Naive thymus-derived CD4-positive, alpha-beta T cell (primary cell): ENCODE data around the gene ATRN. TPM values are rescaled to one million over a fixed set of nuclear protein-coding genes. Genes with fewer than 3 reads are reported as not detected.

Experiments used
- polyA plus RNA-seq, 2 donors: library from polyadenylated mRNA; unstranded; fragments of 300-500 nt; fragmentation: Illumina TruSeq; gene quantifications; one replicate each; pipeline ENCODE4 v1.2.3, GENCODE V29; 2021
- total RNA-seq, 6 experiments: library from RNA in 5 of 6; stranded (reverse) in 5 of 6; gene quantifications; 1 replicate in 5 of 6; 2 replicates in 1 of 6; pipeline ENCODE4 v1.2.3 and lab custom pipeline; 2021 to 2026

ATRN gene
- total and polyA plus RNA-seq, 7 experiments from 2014 or later, result 9.2 to 17.5 (median 12.9) TPM

Other genes starting within 250 kb of the ATRN start
- gene SLC4A11, start 231.8 kb upstream of the ATRN start, total RNA-seq, result 1 to 10 TPM in 2 of 5 experiments, under 1 TPM in 2, not detected in 1; 0.19 to 1.5 (median 0.93) TPM
- gene SLC4A11, start 231.8 kb upstream of the ATRN start, polyA plus RNA-seq, result not detected
- gene DNAAF9, start 63.3 kb upstream of the ATRN start, total RNA-seq, result 1 to 10 TPM; 2.4 to 8.8 (median 3.5) TPM
- gene DNAAF9, start 63.3 kb upstream of the ATRN start, polyA plus RNA-seq, result 1 to 10 TPM in 1 of 2 donors, under 1 TPM in 1; 0.71 to 1.1 TPM
- gene GFRA4, start 192.4 kb downstream of the ATRN start, total RNA-seq, result not detected
- gene GFRA4, start 192.4 kb downstream of the ATRN start, polyA plus RNA-seq, result not detected
- gene ADAM33, start 211.0 kb downstream of the ATRN start, total RNA-seq, result under 1 TPM in 1 of 5 experiments, not detected in 4; 0.20 TPM
- gene ADAM33, start 211.0 kb downstream of the ATRN start, polyA plus RNA-seq, result not detected
- 1 to 10 TPM in 2 of 5 experiments, under 1 TPM in 2, not detected in 1; 0.34 to 2.1 (median 1.1) TPM for gene SIGLEC1, start 241.6 kb downstream of the ATRN start, total RNA-seq
- not detected for gene SIGLEC1, start 241.6 kb downstream of the ATRN start, polyA plus RNA-seq